Uterus (tissue), 2 donors: ENCODE data around the gene RASA3.

Source experiments
- POLR2A ChIP-seq, 2 donors: fragments of 450-650 bp; IDR thresholded peaks; one replicate each; pipeline ENCODE4 v1.6.1; 2016; ENCODE audit warnings: antibody characterized with exemption in 2 of 2, mild to moderate bottlenecking in 1 of 2, moderate library complexity in 1 of 2
- TF ChIP-seq, protein P1 (sequence below), 4 experiments: fragments of 200-600 bp in 2 of 4; fragments of 450-650 bp in 2 of 4; sonication (generic) in 2 of 4; IDR thresholded peaks; one replicate each; pipeline ENCODE4 v1.5.1; 2016 to 2019; ENCODE audit warnings: antibody characterized with exemption in 4 of 4, mild to moderate bottlenecking in 2 of 4, moderate library complexity in 1 of 4

DNA sequence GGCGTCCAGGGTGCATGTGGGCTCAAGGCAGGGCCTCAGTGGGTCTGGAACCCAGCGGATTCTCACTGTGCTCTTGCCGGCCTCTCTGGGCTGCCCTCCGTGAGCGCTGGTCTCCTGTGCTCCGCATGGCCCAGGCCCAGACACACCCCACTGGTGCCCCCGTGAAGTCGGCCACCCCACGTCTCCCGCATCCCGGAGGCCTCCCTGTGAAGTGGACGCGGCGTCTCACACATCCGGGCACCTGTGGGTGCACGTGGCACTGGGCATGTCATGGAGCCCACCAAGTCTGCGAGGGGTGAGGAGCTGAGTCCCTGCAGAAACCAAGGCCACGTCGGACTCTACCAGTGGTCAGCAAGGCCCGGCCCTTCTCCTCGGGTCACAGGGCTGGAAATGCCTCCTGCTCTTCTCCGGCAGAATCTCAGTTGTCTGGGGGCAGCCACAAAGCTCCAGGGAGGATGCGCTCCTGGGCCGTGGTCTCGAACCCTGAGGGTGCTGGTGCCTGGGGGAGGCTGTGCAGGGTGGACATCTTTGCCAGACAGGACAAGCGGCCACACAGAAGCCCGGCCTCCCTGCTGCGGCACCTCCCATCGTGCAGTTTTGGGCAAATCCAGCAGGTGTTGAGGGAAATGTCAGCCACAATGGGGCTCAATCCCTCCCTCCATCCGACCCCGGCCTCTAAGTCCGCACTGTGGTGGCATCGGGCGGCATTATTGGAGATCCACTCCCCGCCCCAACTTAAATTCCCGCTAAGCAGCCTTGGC, 160.8 kb downstream of the RASA3 start:
- TF ChIP-seq, protein P1, sequence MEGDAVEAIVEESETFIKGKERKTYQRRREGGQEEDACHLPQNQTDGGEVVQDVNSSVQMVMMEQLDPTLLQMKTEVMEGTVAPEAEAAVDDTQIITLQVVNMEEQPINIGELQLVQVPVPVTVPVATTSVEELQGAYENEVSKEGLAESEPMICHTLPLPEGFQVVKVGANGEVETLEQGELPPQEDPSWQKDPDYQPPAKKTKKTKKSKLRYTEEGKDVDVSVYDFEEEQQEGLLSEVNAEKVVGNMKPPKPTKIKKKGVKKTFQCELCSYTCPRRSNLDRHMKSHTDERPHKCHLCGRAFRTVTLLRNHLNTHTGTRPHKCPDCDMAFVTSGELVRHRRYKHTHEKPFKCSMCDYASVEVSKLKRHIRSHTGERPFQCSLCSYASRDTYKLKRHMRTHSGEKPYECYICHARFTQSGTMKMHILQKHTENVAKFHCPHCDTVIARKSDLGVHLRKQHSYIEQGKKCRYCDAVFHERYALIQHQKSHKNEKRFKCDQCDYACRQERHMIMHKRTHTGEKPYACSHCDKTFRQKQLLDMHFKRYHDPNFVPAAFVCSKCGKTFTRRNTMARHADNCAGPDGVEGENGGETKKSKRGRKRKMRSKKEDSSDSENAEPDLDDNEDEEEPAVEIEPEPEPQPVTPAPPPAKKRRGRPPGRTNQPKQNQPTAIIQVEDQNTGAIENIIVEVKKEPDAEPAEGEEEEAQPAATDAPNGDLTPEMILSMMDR (IDR thresholded peaks at IDR 0.05), result no peak
- no peak for TF ChIP-seq POLR2A (IDR thresholded peaks at IDR 0.05)
